B cell (primary cell): ENCODE results near the gene TNF. TPM values are rescaled to one million over a fixed set of nuclear protein-coding genes. Genes with fewer than 3 reads are reported as not detected.

Experiments
- ATAC-seq: fragments of 200-7000 bp; cut with Tn5 transposase; one replicate; pipeline ENCODE4 v1.10.0; 2021; ENCODE audit warnings: low read depth, mild to moderate bottlenecking, moderate number of reproducible peaks, moderate library complexity
- CTCF ChIA-PET: fragments of 350-600 bp; sonication (Branson Sonifier 250); formaldehyde crosslinking; loops from one replicate; lab custom pipeline; 2021; ENCODE audit warnings: antibody characterized with exemption, inconsistent platforms; lab: Charles Lee
- POLR2A ChIA-PET: fragments of 350-600 bp; sonication (Branson Sonifier 250); formaldehyde crosslinking; loops from one replicate; lab custom pipeline; 2021; ENCODE audit warnings: antibody characterized with exemption; lab: Charles Lee
- DNase-seq: peaks from one replicate; pipeline ENCODE4 v3.0.0; 2013
- H2AFZ ChIP-seq: 2 replicates; pipeline ENCODE4 v1.6.1; 2012; ENCODE audit warnings: mild to moderate bottlenecking, low read depth, low read length; ENCODE audit not compliant: insufficient read depth, poor library complexity, severe bottlenecking
- H3K27ac ChIP-seq, 2 donors: 1 replicate in 1 of 2; 2 replicates in 1 of 2; pipeline ENCODE4 v1.5.1; 2012 to 2013; ENCODE audit warnings: low read length in 2 of 2, mild to moderate bottlenecking in 2 of 2, moderate library complexity in 1 of 2
- H3K27me3 ChIP-seq, 4 experiments: fragments of 200-600 bp in 1 of 4; sonication (generic) in 1 of 4; replicated peaks in 1 of 4; 1 replicate in 2 of 4; 2 replicates in 2 of 4; pipeline versions ENCODE4 v1.6.1 to v1.7.0; 2013 to 2016; ENCODE audit warnings: low read length in 3 of 4, mild to moderate bottlenecking in 2 of 4, mixed read lengths in 1 of 4, moderate library complexity in 1 of 4; ENCODE audit not compliant: insufficient read depth in 4 of 4, control insufficient read depth in 3 of 4; ENCODE audit errors: control extremely low read depth in 1 of 4
- H3K36me3 ChIP-seq, 2 experiments: replicated peaks in 1 of 2; 1 replicate in 1 of 2; 2 replicates in 1 of 2; pipeline versions ENCODE4 v1.6.1 to v1.7.1; 2013; ENCODE audit warnings: low read length in 1 of 2; ENCODE audit not compliant: insufficient read depth in 2 of 2, control insufficient read depth in 1 of 2; ENCODE audit errors: control extremely low read depth in 1 of 2, extremely low read depth in 1 of 2
- H3K4me1 ChIP-seq, 2 donors: fragments of 200-600 bp in 1 of 2; sonication (generic) in 1 of 2; 1 replicate in 1 of 2; 2 replicates in 1 of 2; pipeline versions ENCODE4 v1.5.1 to v1.6.1; 2013 to 2017; ENCODE audit warnings: low read length in 2 of 2; ENCODE audit not compliant: control insufficient read depth in 2 of 2, insufficient read depth in 2 of 2
- H3K4me2 ChIP-seq: replicated peaks from 2 replicates; pipeline ENCODE3; 2012; ENCODE audit warnings: mild to moderate bottlenecking, low read depth, low read length; ENCODE audit not compliant: poor library complexity, severe bottlenecking
- H3K4me3 ChIP-seq, 5 experiments: fragments of 200-600 bp in 1 of 5; sonication (generic) in 1 of 5; 1 replicate in 3 of 5; 2 replicates in 2 of 5; pipeline versions ENCODE4 v1.5.1 to v1.7.0; 2011 to 2016; ENCODE audit warnings: low read length in 4 of 5, mild to moderate bottlenecking in 4 of 5, low read depth in 2 of 5, control low read depth in 1 of 5, moderate library complexity in 1 of 5; ENCODE audit not compliant: insufficient read depth in 1 of 5; ENCODE audit errors: control extremely low read depth in 1 of 5, extremely low read depth in 1 of 5
- H3K79me2 ChIP-seq: fragments of 200-600 bp; sonication (generic); one replicate; pipeline ENCODE4 v1.6.0; 2016; ENCODE audit warnings: low read length; ENCODE audit not compliant: control insufficient read depth, insufficient read depth
- H3K9ac ChIP-seq: fragments of 200-600 bp; sonication (generic); 2 replicates; pipeline ENCODE4 v1.6.1; 2017; ENCODE audit warnings: mild to moderate bottlenecking, low read length, moderate library complexity
- H3K9me3 ChIP-seq, 3 donors: one replicate each; pipeline versions ENCODE4 v1.6.1 to v1.7.1; 2013; ENCODE audit warnings: low read length in 2 of 3; ENCODE audit not compliant: control insufficient read depth in 2 of 3, insufficient read depth in 1 of 3; ENCODE audit errors: control extremely low read depth in 1 of 3
- H4K20me1 ChIP-seq: 2 replicates; pipeline ENCODE4 v1.6.0; 2012; ENCODE audit warnings: mild to moderate bottlenecking, low read length; ENCODE audit not compliant: insufficient read depth, control insufficient read depth, poor library complexity, severe bottlenecking
- H3K27ac Mint-ChIP-seq: one replicate; pipeline ENCODE4 v1.8.0; 2021; ENCODE audit warnings: mixed read lengths
- H3K27me3 Mint-ChIP-seq: one replicate; pipeline ENCODE4 v1.8.0; 2021; ENCODE audit warnings: mixed read lengths
- H3K4me1 Mint-ChIP-seq: one replicate; pipeline ENCODE4 v1.8.0; 2021; ENCODE audit warnings: mixed read lengths
- H3K4me3 Mint-ChIP-seq: one replicate; pipeline ENCODE4 v1.8.0; 2021; ENCODE audit warnings: mixed read lengths
- H3K9me3 Mint-ChIP-seq: one replicate; pipeline ENCODE4 v1.8.0; 2022; ENCODE audit warnings: mixed read lengths; ENCODE audit not compliant: insufficient read depth
- CTCF ChIP-seq: fragments of 200-600 bp; IDR thresholded peaks from one replicate; pipeline ENCODE4 v1.8.0; 2022; ENCODE audit warnings: antibody characterized with exemption, mild to moderate bottlenecking
- EZH2 ChIP-seq: IDR thresholded peaks from 2 replicates; pipeline ENCODE4 v1.6.1; 2012; ENCODE audit warnings: borderline replicate concordance, low read depth, mild to moderate bottlenecking, moderate library complexity, low read length; ENCODE audit not compliant: insufficient read depth, poor library complexity, severe bottlenecking
- WGBS: methylation state at CpG from one replicate; pipeline ENCODE4 v1.1.5; 2013; ENCODE audit warnings: missing lambda C conversion rate; ENCODE audit not compliant: insufficient coverage; 5-methylcytosine and 5-hydroxymethylcytosine counted together
- intact Hi-C: fragments of 100-400 bp; cut with micrococcal nuclease; formaldehyde crosslinking; loops from one replicate; pipeline ENCODE4 v1.10.0; 2022
- polyA plus RNA-seq: library from polyadenylated mRNA; depleted of rRNA; stranded (reverse); fragments of >200 nt; gene quantifications from 2 replicates; pipeline ENCODE4 v1.2.3, GENCODE V29; 2012
- total RNA-seq, 2 donors: library from RNA; stranded (reverse); fragments of 120-200 nt in 1 of 2; gene quantifications; 1 replicate in 1 of 2; 2 replicates in 1 of 2; pipeline versions ENCODE4 v1.2.3 to v1.2.4, GENCODE V29; 2013 to 2022

Gene TNF
- total and polyA plus RNA-seq, 2 donors (not counting 1 experiment from before 2014, with no cell fraction given) = 21.9 to 22.2 TPM

- DNase-seq (peak; percentile 54), ATAC-seq (no peak)
- TF ChIP-seq CTCF (peak; percentile 35), EZH2 (no peak)
- CTCF ChIA-PET = interaction anchor here (1.3 to 35.3 kb wide), 4 partner anchors 4 to 44 kb away, joined by 3 to 2241 read pairs (median 1108); partner anchors contain the start of genes ATP6V1G2, DDX39B, LST1 and LTA
- Mint-ChIP-seq H3K27me3 (no peaks in the 10 kb centered on the region), H3K27ac (peak overlapping the region; percentile 97), H3K4me3 (peak overlapping the region; percentile 82), H3K4me1 (peaks cover 77% of the 10 kb centered on the region), H3K9me3 (no peaks in the 10 kb centered on the region)
- Histone ChIP-seq H2AFZ (no peak overlapping the region), H3K4me1 (peaks cover 73 to 79% of the 10 kb centered on the region in 2 donors), H3K4me3 (peak overlapping the region in 2 of 5 experiments; percentile 63 to 86), H3K27ac (peak overlapping the region; percentile 87 to 95), H4K20me1 (peaks cover 13% of the 10 kb centered on the region), H3K9me3 (no peaks in the 10 kb centered on the region), H3K79me2 (peaks cover 71% of the 10 kb centered on the region), H3K36me3 (peaks cover 0 to 13% of the 10 kb centered on the region in 2 experiments), H3K27me3 (no peaks in the 10 kb centered on the region), H3K9ac (peak overlapping the region; percentile 59), H3K4me2 (peak overlapping the region; percentile 72)
- intact Hi-C loops = no loop called here
- 50% methylated on average over 2 of the region's 2 CpGs for WGBS
- POLR2A ChIA-PET = interaction anchor here (0.6 to 42.6 kb wide), 3 partner anchors 1 to 1038 kb away, joined by 3 to 1450 read pairs (median 1450); partner anchors contain the start of genes ATP6V1G2, LST1, LTA and LTB
Observed at GRCh38 chr6:31585491-31585890, 10.1 kb downstream of the TNF start.

DNA sequence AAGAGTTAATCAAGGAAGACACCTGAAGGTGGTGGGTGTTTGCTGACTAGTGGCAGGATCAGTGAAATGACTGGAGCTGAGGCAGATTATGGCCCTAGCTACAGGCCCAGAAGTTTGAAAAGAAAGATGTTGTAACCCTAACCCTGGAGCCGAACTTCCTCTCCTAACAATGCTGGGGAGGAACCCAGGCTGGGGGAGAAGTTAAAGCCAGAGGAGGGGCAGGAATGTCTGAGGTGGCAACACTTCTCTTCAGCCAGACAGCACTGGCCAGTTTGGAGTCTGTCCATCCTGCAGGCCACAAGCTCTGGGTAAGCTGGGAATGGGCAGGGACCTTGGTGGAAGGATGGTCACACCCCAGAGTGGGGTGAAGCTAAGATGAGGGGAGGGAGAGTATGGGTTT, 10.6 kb downstream of the TNF start, which contains the start of gene LST1:
Gene LST1, plus strand, starts transcription at position 270 of the 400 bp plus-strand sequence. CDS start 1,023 bp downstream, outside the sequence.
- no peak for TF ChIP-seq CTCF
- no peak for TF ChIP-seq EZH2
- H3K4me3 Mint-ChIP-seq = peak within 1 kb of the TSS; percentile 82
- ATAC-seq (no peak), DNase-seq (peak; percentile 42)
- peaks cover 81% of the 10 kb centered on the region for H3K4me1 Mint-ChIP-seq
- no CpG with 5 or more reads among the region's 1 CpG for WGBS
- Histone ChIP-seq H3K36me3 (peaks cover 0 to 9% of the 10 kb centered on the region in 2 experiments), H4K20me1 (peaks cover 8% of the 10 kb centered on the region), H3K9ac (peak within 1 kb of the TSS; percentile 59), H3K27me3 (no peaks in the 10 kb centered on the region), H3K27ac (peak within 1 kb of the TSS; percentile 87 to 95), H3K79me2 (peaks cover 71% of the 10 kb centered on the region), H3K9me3 (no peaks in the 10 kb centered on the region), H3K4me1 (peaks cover 78 to 84% of the 10 kb centered on the region in 2 donors), H3K4me3 (peak within 1 kb of the TSS; percentile 3 to 86 (median 40)), H3K4me2 (peak within 1 kb of the TSS; percentile 72), H2AFZ (peak within 1 kb of the TSS; percentile 14)
- H3K27me3 Mint-ChIP-seq = no peaks in the 10 kb centered on the region
- peak within 1 kb of the TSS; percentile 97 for H3K27ac Mint-ChIP-seq
- ChIA-PET POLR2A (interaction anchor here (0.6 to 42.6 kb wide), 4 partner anchors 1 to 1038 kb away, joined by 3 to 1450 read pairs (median 728); partner anchors contain the start of genes ATP6V1G2, LST1, LTA and LTB), CTCF (interaction anchor here (1.3 to 35.3 kb wide), 4 partner anchors 4 to 44 kb away, joined by 3 to 2241 read pairs (median 1108); partner anchors contain the start of genes ATP6V1G2, DDX39B, LST1 and LTA)
- intact Hi-C loops = no loop called here
- no peaks in the 10 kb centered on the region for H3K9me3 Mint-ChIP-seq
